Measurements from ENCODE around the gene TNRC6B. TPM values are rescaled to one million over a fixed set of nuclear protein-coding genes. Genes with fewer than 3 reads are reported as not detected.
A peak's percentile ranks its signal among the peaks of the same experiment; 100 is the strongest.

Gene TNRC6B
- total and polyA plus RNA-seq, 2 of the 13 experiments (the other 11 are each of a cell fraction or from before 2014, with no cell fraction given) = 8.9 to 13.2 TPM

GRCh38 chr22:40346185-40347118, 168.7 kb downstream of the TNRC6B start, which contains the start of gene ADSL (continued):
- TF ChIP-seq TARDBP (CRISPR knock-in tag; IDR thresholded peaks at IDR 0.05) (peak; percentile 85), SMAD1 (CRISPR knock-in tag; IDR thresholded peaks at IDR 0.05; ENCODE audit: borderline replicate concordance, low read depth) (no peak), ELF4 (CRISPR knock-in tag; IDR thresholded peaks at IDR 0.05; ENCODE audit: borderline replicate concordance) (peak; percentile 88), ZBTB3 (CRISPR knock-in tag; IDR thresholded peaks at IDR 0.05; ENCODE audit: borderline replicate concordance, low read depth) (no peak; the same call in 1 of the 2 replicates), ZNF777 (CRISPR knock-in tag; IDR thresholded peaks at IDR 0.05) (peak; percentile 67), ZNF639 (CRISPR knock-in tag; conservative IDR thresholded peaks at IDR 0.05) (peak; percentile 72; the same call in 1 of the 2 replicates), ZNF766 (CRISPR knock-in tag; IDR thresholded peaks at IDR 0.05; ENCODE audit: borderline replicate concordance) (peak; percentile 63; the same call in 1 of the 2 replicates), ZNF264 (CRISPR knock-in tag; IDR thresholded peaks at IDR 0.05) (no peak), ZNF768 (CRISPR knock-in tag; IDR thresholded peaks at IDR 0.05) (peak; percentile 72; the same call in 1 of the 2 replicates), JARID2 (CRISPR knock-in tag; IDR thresholded peaks at IDR 0.05; ENCODE audit: insufficient replicate concordance) (no peak), SMC3 (IDR thresholded peaks at IDR 0.05; ENCODE audit: low read length) (no peak), ZNF468 (CRISPR knock-in tag; IDR thresholded peaks at IDR 0.05) (no peak), MAF1 (CRISPR knock-in tag; IDR thresholded peaks at IDR 0.05; ENCODE audit: borderline replicate concordance) (peak; percentile 92; the same call in 1 of the 2 replicates), ETV5 (CRISPR knock-in tag; IDR thresholded peaks at IDR 0.05; ENCODE audit: borderline replicate concordance) (peak; percentile 90), ZNF558 (CRISPR knock-in tag; IDR thresholded peaks at IDR 0.05; ENCODE audit: borderline replicate concordance) (peak; percentile 71), PCBP2 (optimal IDR thresholded peaks at IDR 0.05; ENCODE audit: low read depth, low read length, poor library complexity, severe bottlenecking) (no peak), FOXC1 (CRISPR knock-in tag; IDR thresholded peaks at IDR 0.05; ENCODE audit: borderline replicate concordance) (no peak; the same call in 1 of the 2 replicates), ZNF382 (CRISPR knock-in tag; IDR thresholded peaks at IDR 0.05; ENCODE audit: borderline replicate concordance) (no peak), NPAS2 (CRISPR knock-in tag; IDR thresholded peaks at IDR 0.05; ENCODE audit: borderline replicate concordance) (peak; percentile 55; the same call in 1 of the 2 replicates), ERF (CRISPR knock-in tag; IDR thresholded peaks at IDR 0.05) (peak; percentile 89), NCOA2 (CRISPR knock-in tag; IDR thresholded peaks at IDR 0.05) (no peak; the same call in 1 of the 2 replicates), POGZ (CRISPR knock-in tag; IDR thresholded peaks at IDR 0.05) (peak; percentile 75), MTA1 (CRISPR knock-in tag; IDR thresholded peaks at IDR 0.05; ENCODE audit: borderline replicate concordance) (peak; percentile 29; the same call in 1 of the 2 replicates)
- TF ChIP-seq, protein P1, sequence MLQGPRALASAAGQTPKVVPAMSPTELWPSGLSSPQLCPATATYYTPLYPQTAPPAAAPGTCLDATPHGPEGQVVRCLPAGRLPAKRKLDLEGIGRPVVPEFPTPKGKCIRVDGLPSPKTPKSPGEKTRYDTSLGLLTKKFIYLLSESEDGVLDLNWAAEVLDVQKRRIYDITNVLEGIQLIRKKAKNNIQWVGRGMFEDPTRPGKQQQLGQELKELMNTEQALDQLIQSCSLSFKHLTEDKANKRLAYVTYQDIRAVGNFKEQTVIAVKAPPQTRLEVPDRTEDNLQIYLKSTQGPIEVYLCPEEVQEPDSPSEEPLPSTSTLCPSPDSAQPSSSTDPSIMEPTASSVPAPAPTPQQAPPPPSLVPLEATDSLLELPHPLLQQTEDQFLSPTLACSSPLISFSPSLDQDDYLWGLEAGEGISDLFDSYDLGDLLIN (CRISPR knock-in tag; IDR thresholded peaks at IDR 0.05; ENCODE audit: borderline replicate concordance) = peak; percentile 57; the same call in 1 of the 2 replicates
- TF ChIP-seq, protein P2, sequence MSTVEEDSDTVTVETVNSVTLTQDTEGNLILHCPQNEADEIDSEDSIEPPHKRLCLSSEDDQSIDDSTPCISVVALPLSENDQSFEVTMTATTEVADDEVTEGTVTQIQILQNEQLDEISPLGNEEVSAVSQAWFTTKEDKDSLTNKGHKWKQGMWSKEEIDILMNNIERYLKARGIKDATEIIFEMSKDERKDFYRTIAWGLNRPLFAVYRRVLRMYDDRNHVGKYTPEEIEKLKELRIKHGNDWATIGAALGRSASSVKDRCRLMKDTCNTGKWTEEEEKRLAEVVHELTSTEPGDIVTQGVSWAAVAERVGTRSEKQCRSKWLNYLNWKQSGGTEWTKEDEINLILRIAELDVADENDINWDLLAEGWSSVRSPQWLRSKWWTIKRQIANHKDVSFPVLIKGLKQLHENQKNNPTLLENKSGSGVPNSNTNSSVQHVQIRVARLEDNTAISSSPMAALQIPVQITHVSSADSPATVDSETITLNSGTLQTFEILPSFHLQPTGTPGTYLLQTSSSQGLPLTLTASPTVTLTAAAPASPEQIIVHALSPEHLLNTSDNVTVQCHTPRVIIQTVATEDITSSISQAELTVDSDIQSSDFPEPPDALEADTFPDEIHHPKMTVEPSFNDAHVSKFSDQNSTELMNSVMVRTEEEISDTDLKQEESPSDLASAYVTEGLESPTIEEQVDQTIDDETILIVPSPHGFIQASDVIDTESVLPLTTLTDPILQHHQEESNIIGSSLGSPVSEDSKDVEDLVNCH (CRISPR knock-in tag; IDR thresholded peaks at IDR 0.05) = 0 out of 2 replicates have a peak, but pooled peaks have one; percentile 62
